Loucy (cell line): ENCODE measurements around the gene ABCF3.

Source experiments
- H2AFZ ChIP-seq: fragments of 200-600 bp; sonication (generic); 2 replicates; pipeline ENCODE4 v1.6.0; 2016; ENCODE audit warnings: antibody characterized with exemption, mild to moderate bottlenecking, low read length, moderate library complexity
- H3F3A ChIP-seq: fragments of 200-600 bp; 2 replicates; pipeline ENCODE4 v1.6.0; 2016; ENCODE audit warnings: antibody characterized with exemption, low read depth, mild to moderate bottlenecking
- H3K27me3 ChIP-seq: fragments of 200-600 bp; sonication (generic); 2 replicates; pipeline ENCODE4 v1.6.1; 2014; ENCODE audit warnings: low read length, mild to moderate bottlenecking; ENCODE audit not compliant: insufficient read depth, poor library complexity, severe bottlenecking
- H3K36me3 ChIP-seq: fragments of 200-600 bp; sonication (generic); 2 replicates; pipeline ENCODE4 v1.6.1; 2016; ENCODE audit warnings: low read length; ENCODE audit not compliant: insufficient read depth
- H3K4me1 ChIP-seq: fragments of 200-600 bp; sonication (generic); 2 replicates; pipeline ENCODE4 v1.5.1; 2014; ENCODE audit warnings: low read length, mild to moderate bottlenecking; ENCODE audit not compliant: insufficient read depth, poor library complexity, severe bottlenecking
- H3K4me2 ChIP-seq: fragments of 200-600 bp; sonication (generic); 2 replicates; pipeline ENCODE4 v1.6.0; 2014; ENCODE audit warnings: antibody characterized with exemption, low read length, low read depth, mild to moderate bottlenecking; ENCODE audit not compliant: poor library complexity, severe bottlenecking
- H3K4me3 ChIP-seq: fragments of 200-600 bp; sonication (generic); 2 replicates; pipeline ENCODE4 v1.5.1; 2014; ENCODE audit warnings: low read length, mild to moderate bottlenecking, mixed read lengths; ENCODE audit not compliant: poor library complexity, severe bottlenecking
- H3K79me2 ChIP-seq: fragments of 200-600 bp; sonication (generic); 2 replicates; pipeline ENCODE4 v1.6.1; 2014; ENCODE audit warnings: low read length; ENCODE audit not compliant: insufficient read depth
- H3K9ac ChIP-seq: fragments of 200-600 bp; sonication (generic); 2 replicates; pipeline ENCODE4 v1.6.0; 2014; ENCODE audit warnings: mild to moderate bottlenecking, low read depth, low read length, moderate library complexity; ENCODE audit not compliant: poor library complexity, severe bottlenecking
- H3K9me2 ChIP-seq: fragments of 200-600 bp; sonication (generic); replicated peaks from 2 replicates; pipeline ENCODE4 v1.6.1; 2016; ENCODE audit warnings: low read depth, low read length, mixed read lengths
- H3K9me3 ChIP-seq: fragments of 200-600 bp; sonication (generic); 2 replicates; pipeline ENCODE4 v1.6.1; 2014; ENCODE audit warnings: mild to moderate bottlenecking, antibody characterized with exemption, low read length, low read depth; ENCODE audit not compliant: insufficient read depth
- H4K20me1 ChIP-seq: fragments of 200-600 bp; sonication (generic); 2 replicates; pipeline ENCODE4 v1.6.0; 2014; ENCODE audit warnings: antibody characterized with exemption, low read length, mild to moderate bottlenecking; ENCODE audit not compliant: insufficient read depth, poor library complexity, severe bottlenecking
- CTCF ChIP-seq: fragments of 200-600 bp; sonication (generic); conservative IDR thresholded peaks from 2 replicates; pipeline ENCODE4 v1.5.1; 2014; ENCODE audit warnings: mild to moderate bottlenecking, antibody characterized with exemption, low read length
- EZH2phosphoT487 ChIP-seq: fragments of 200-600 bp; IDR thresholded peaks from 2 replicates; pipeline ENCODE4 v1.6.1; 2018; ENCODE audit warnings: antibody characterized with exemption, mild to moderate bottlenecking, moderate library complexity, borderline replicate concordance

ABCF3 gene

GRCh38 chr3:184174284-184174645, 11.7 kb upstream of the ABCF3 start:
- Histone ChIP-seq H3K4me1 (peaks cover 25% of the 10 kb centered on the region), H3K9me2 (no peaks in the 10 kb centered on the region), H3K9me3 (no peaks in the 10 kb centered on the region), H3K4me2 (peak overlapping the region; percentile 22), H3K4me3 (no peak overlapping the region), H3K36me3 (peaks cover 36% of the 10 kb centered on the region; the same call in 1 of the 2 replicates), H3K27me3 (no peaks in the 10 kb centered on the region), H4K20me1 (peaks cover 6% of the 10 kb centered on the region), H3K79me2 (peaks cover 45% of the 10 kb centered on the region), H3K9ac (no peak overlapping the region), H2AFZ (peak overlapping the region; percentile 29; the same call in 1 of the 2 replicates), H3F3A (no peaks in the 10 kb centered on the region)
- TF ChIP-seq EZH2phosphoT487 (no peak), CTCF (no peak)

- H3K9me3 ChIP-seq = no peaks in the 10 kb centered on the region
- peak within 1 kb of the TSS; percentile 92 for H2AFZ ChIP-seq
- H3K9ac ChIP-seq = peak within 1 kb of the TSS; percentile 85
- peaks cover 25% of the 10 kb centered on the region for H3K4me1 ChIP-seq
- TF ChIP-seq EZH2phosphoT487 (no peak), CTCF (no peak)
- H3K4me3 ChIP-seq = peak within 1 kb of the TSS; percentile 87
- peak within 1 kb of the TSS; percentile 93 for H3K4me2 ChIP-seq
- H3K9me2 ChIP-seq = no peaks in the 10 kb centered on the region
- peaks cover 35% of the 10 kb centered on the region; the same call in 1 of the 2 replicates for H3K36me3 ChIP-seq
- H3K27me3 ChIP-seq = no peaks in the 10 kb centered on the region
- H3F3A ChIP-seq = no peaks in the 10 kb centered on the region
- peaks cover 6% of the 10 kb centered on the region for H4K20me1 ChIP-seq
- peaks cover 45% of the 10 kb centered on the region for H3K79me2 ChIP-seq
Measured at GRCh38 chr3:184174646-184175492, 11.1 kb upstream of the ABCF3 start, which contains the start of gene AP2M1. TSS of gene AP2M1 (plus strand) at chr3:184174855. CDS start at chr3:184176994, 2,139 bp downstream.

GRCh38 chr3:184175506-184175905, 10.5 kb upstream of the ABCF3 start:
- peak overlapping the region; percentile 87 for H3K4me3 ChIP-seq
- peaks cover 6% of the 10 kb centered on the region for H4K20me1 ChIP-seq
- H3K4me1 ChIP-seq = peaks cover 25% of the 10 kb centered on the region
- H3K4me2 ChIP-seq = peak overlapping the region; percentile 93
- peak overlapping the region; percentile 85 for H3K9ac ChIP-seq
- H3K9me2 ChIP-seq = no peaks in the 10 kb centered on the region
- no peaks in the 10 kb centered on the region for H3K27me3 ChIP-seq
- no peak for TF ChIP-seq CTCF
- TF ChIP-seq EZH2phosphoT487 = no peak
- no peaks in the 10 kb centered on the region for H3K9me3 ChIP-seq
- no peaks in the 10 kb centered on the region for H3F3A ChIP-seq
- peaks cover 39% of the 10 kb centered on the region; the same call in 1 of the 2 replicates for H3K36me3 ChIP-seq
- H2AFZ ChIP-seq = no peak overlapping the region
- peaks cover 45% of the 10 kb centered on the region for H3K79me2 ChIP-seq
